OCI-LY7 (cell line): ENCODE measurements around the gene EMD. TPM values are rescaled to one million over a fixed set of nuclear protein-coding genes. Genes with fewer than 3 reads are reported as not detected.

Experiments used
- BruUV-seq: library from RNA; stranded (reverse); fragments of 400-500 nt; replicated peaks from 2 replicates; lab custom pipeline; 2021; lab: Mats Ljungman, UMichigan
- CTCF ChIA-PET: fragments of 300-600 bp; sonication (Branson Sonifier 250); formaldehyde crosslinking; loops from one replicate; lab custom pipeline; 2022; ENCODE audit warnings: antibody characterized with exemption; ENCODE audit not compliant: unreplicated experiment; lab: Charles Lee
- POLR2A ChIA-PET: fragments of 300-600 bp; sonication (Branson Sonifier 250); formaldehyde crosslinking; loops from one replicate; lab custom pipeline; 2022; ENCODE audit warnings: antibody characterized with exemption; lab: Charles Lee
- DNase-seq: peaks from one replicate; pipeline ENCODE4 v3.0.0-alpha.2; 2015; ENCODE audit warnings: low spot score
- H2AFZ ChIP-seq: fragments of 200-600 bp; sonication (generic), shearing (Covaris generic); 2 replicates; pipeline ENCODE4 v1.6.1; 2014; ENCODE audit warnings: mild to moderate bottlenecking, antibody characterized with exemption, low read length, moderate library complexity
- H3K27ac ChIP-seq: fragments of 200-600 bp; sonication (generic); 2 replicates; pipeline ENCODE4 v1.5.1; 2014; ENCODE audit warnings: mixed run types, low read depth, mild to moderate bottlenecking, moderate library complexity, low read length, inconsistent platforms; ENCODE audit not compliant: poor library complexity, severe bottlenecking
- H3K36me3 ChIP-seq: fragments of 200-600 bp; sonication (generic); 2 replicates; pipeline ENCODE4 v1.6.1; 2014; ENCODE audit warnings: mild to moderate bottlenecking, antibody characterized with exemption, low read length, moderate library complexity, mixed read lengths; ENCODE audit not compliant: insufficient read depth
- H3K4me1 ChIP-seq: fragments of 200-600 bp; sonication (generic); 2 replicates; pipeline ENCODE4 v1.5.1; 2014; ENCODE audit warnings: mild to moderate bottlenecking, low read length; ENCODE audit not compliant: insufficient read depth, poor library complexity, severe bottlenecking
- H3K4me2 ChIP-seq: fragments of 200-600 bp; sonication (generic); 2 replicates; pipeline ENCODE4 v1.6.1; 2014; ENCODE audit warnings: mild to moderate bottlenecking, low read length
- H3K4me3 ChIP-seq: fragments of 200-600 bp; sonication (generic); 2 replicates; pipeline ENCODE4 v1.5.1; 2014; ENCODE audit warnings: mild to moderate bottlenecking, low read depth, low read length; ENCODE audit not compliant: poor library complexity, severe bottlenecking
- H3K79me2 ChIP-seq: fragments of 200-600 bp; sonication (generic); 2 replicates; pipeline ENCODE4 v1.6.1; 2016; ENCODE audit warnings: low read depth, mild to moderate bottlenecking, low read length, moderate library complexity, mixed read lengths; ENCODE audit not compliant: insufficient read depth
- H3K9me2 ChIP-seq: fragments of 200-600 bp; sonication (generic); 2 replicates; pipeline ENCODE4 v1.6.1; 2016; ENCODE audit warnings: mild to moderate bottlenecking, low read length, mixed read lengths; ENCODE audit not compliant: insufficient read depth
- H3K9me3 ChIP-seq: fragments of 200-600 bp; sonication (generic); 2 replicates; pipeline ENCODE4 v1.6.1; 2014; ENCODE audit warnings: mild to moderate bottlenecking, mixed run types, low read length, mixed read lengths
- H4K20me1 ChIP-seq: fragments of 200-600 bp; sonication (generic); 2 replicates; pipeline ENCODE4 v1.6.1; 2014; ENCODE audit warnings: mild to moderate bottlenecking, antibody characterized with exemption, low read length, moderate library complexity, mixed read lengths; ENCODE audit not compliant: insufficient read depth
- CTCF ChIP-seq: fragments of 200-600 bp; sonication (generic); conservative IDR thresholded peaks from 2 replicates; pipeline ENCODE4 v1.5.1; 2014; ENCODE audit warnings: mild to moderate bottlenecking, antibody characterized with exemption, low read length, moderate library complexity, mixed read lengths
- EZH2phosphoT487 ChIP-seq: fragments of 200-600 bp; sonication (generic); IDR thresholded peaks from 2 replicates; pipeline ENCODE4 v1.6.1; 2018; ENCODE audit warnings: low read depth, borderline replicate concordance, mild to moderate bottlenecking, mixed run types, antibody characterized with exemption, low read length, moderate library complexity, mixed read lengths
- intact Hi-C: fragments of 100-400 bp; cut with micrococcal nuclease; formaldehyde crosslinking; loops from one replicate; pipeline ENCODE4 v1.10.0; 2022; ENCODE audit not compliant: unreplicated experiment
- total RNA-seq, 2 experiments: library from RNA; depleted of rRNA in 1 of 2; stranded (reverse); fragments of >200 nt in 1 of 2; shearing (Covaris generic) in 1 of 2; gene quantifications; 2 replicates each; pipeline ENCODE4 v1.2.3, GENCODE V29; 2014 to 2022

EMD gene
- total RNA-seq, 2 experiments from 2014 or later: 35.4 to 64.6 TPM

GRCh38 chrX:154426916-154427770, 48.0 kb downstream of the EMD start:
- DNase-seq: no peak
- Histone ChIP-seq H2AFZ (no peak overlapping the region), H3K27ac (no peak overlapping the region), H3K4me3 (no peak overlapping the region), H3K4me1 (peaks cover 14% of the 10 kb centered on the region), H3K4me2 (0 out of 2 replicates have a peak overlapping the region, but pooled peaks have one; percentile 66), H3K79me2 (peaks cover 13% of the 10 kb centered on the region; the same call in 1 of the 2 replicates), H3K9me2 (no peaks in the 10 kb centered on the region), H3K36me3 (no peaks in the 10 kb centered on the region), H3K9me3 (no peaks in the 10 kb centered on the region), H4K20me1 (no peaks in the 10 kb centered on the region)
- POLR2A ChIA-PET: interaction anchor here (0.5 to 0.9 kb wide), 5 partner anchors 14 to 311 kb away, joined by 3 to 8 read pairs (median 4); no protein-coding TSS in a partner anchor
- CTCF ChIA-PET: no interaction called here
- no TSS peak for BruUV-seq
- no peak for TF ChIP-seq CTCF
- no peak for TF ChIP-seq EZH2phosphoT487
- intact Hi-C loops: loop anchor here (5.0 kb wide), 1 partner anchor 65 kb away; the partner anchor contains the start of gene SLC10A3

GRCh38 chrX:154428176-154429171, 49.4 kb downstream of the EMD start, which contains the start of gene ATP6AP1:
ATP6AP1 (plus strand) TSS chrX:154428677; CDS start chrX:154428693, 16 bp downstream.
- Histone ChIP-seq H4K20me1 (no peaks in the 10 kb centered on the region), H3K9me3 (no peaks in the 10 kb centered on the region), H3K4me1 (peaks cover 14% of the 10 kb centered on the region), H2AFZ (peak within 1 kb of the TSS; percentile 58; the same call in 1 of the 2 replicates), H3K79me2 (peaks cover 13% of the 10 kb centered on the region; the same call in 1 of the 2 replicates), H3K4me3 (peak within 1 kb of the TSS; percentile 90), H3K9me2 (no peaks in the 10 kb centered on the region), H3K4me2 (peak within 1 kb of the TSS; percentile 99), H3K27ac (peak within 1 kb of the TSS; percentile 47), H3K36me3 (no peaks in the 10 kb centered on the region)
- no TSS peak for BruUV-seq
- POLR2A ChIA-PET: interaction anchor here (0.7 to 2.2 kb wide), 3 partner anchors 29 to 86 kb away, joined by 3 to 6 read pairs (median 3); partner anchors contain the start of gene SLC10A3
- DNase-seq: peak; percentile 92
- intact Hi-C loops: loop anchor here (5.0 kb wide), 1 partner anchor 64 kb away; the partner anchor contains the start of gene SLC10A3
- CTCF ChIA-PET: no interaction called here
- TF ChIP-seq CTCF (0 out of 2 replicates have a peak, but pooled peaks have one; percentile 33), EZH2phosphoT487 (no peak)
